Activated T-cell treated with anti-CD3 and anti-CD28 coated beads for 24 hours (primary cell): Measurements from ENCODE around the gene PIEZO1.

Experiments used
- DNase-seq: peaks from one replicate; pipeline ENCODE4 v3.0.0-alpha.2; 2020; ENCODE audit warnings: low read depth

The PIEZO1 gene

GRCh38 chr16:88817785-88818574 lies 33.0 kb upstream of the PIEZO1 start:
- no peak for DNase-seq

- DNase-seq, result no peak
Observed at GRCh38 chr16:88816736-88817535, 31.9 kb upstream of the PIEZO1 start.

- peak; percentile 54 for DNase-seq
Observed at GRCh38 chr16:88815901-88816589, 31.0 kb upstream of the PIEZO1 start.

GRCh38 chr16:88815227-88815626 lies 30.2 kb upstream of the PIEZO1 start:
- DNase-seq, result no peak

- no peak for DNase-seq
Observed at GRCh38 chr16:88814144-88814502, 29.1 kb upstream of the PIEZO1 start.

GRCh38 chr16:88813269-88814143 lies 28.5 kb upstream of the PIEZO1 start:
- no peak for DNase-seq

GRCh38 chr16:88812513-88813268 lies 27.7 kb upstream of the PIEZO1 start:
- no peak for DNase-seq

GRCh38 chr16:88811769-88812512 lies 26.9 kb upstream of the PIEZO1 start, which contains the start of gene APRT:
Gene APRT (minus strand): TSS chr16:88811928. CDS start chr16:88811899, 29 bp downstream.
- peak; percentile 97 for DNase-seq

- DNase-seq, result peak; percentile 62
Observed at GRCh38 chr16:88810912-88811768, 26.1 kb upstream of the PIEZO1 start.

GRCh38 chr16:88810166-88810911 lies 25.3 kb upstream of the PIEZO1 start:
- DNase-seq, result no peak

- no peak for DNase-seq
Observed at GRCh38 chr16:88809676-88810165, 24.7 kb upstream of the PIEZO1 start.

GRCh38 chr16:88809068-88809675 lies 24.2 kb upstream of the PIEZO1 start:
- DNase-seq, result no peak

GRCh38 chr16:88807626-88808453 lies 22.8 kb upstream of the PIEZO1 start:
- no peak for DNase-seq

- no peak for DNase-seq
Observed at GRCh38 chr16:88807142-88807625, 22.2 kb upstream of the PIEZO1 start.

- no peak for DNase-seq
Observed at GRCh38 chr16:88806491-88807111, 21.6 kb upstream of the PIEZO1 start.

- no peak for DNase-seq
Observed at GRCh38 chr16:88805887-88806393, 20.9 kb upstream of the PIEZO1 start.
